GM13976 (cell line): ENCODE measurements around the gene PKNOX2.

ENCODE experiments used
- DNase-seq: peaks from one replicate; pipeline ENCODE4 v3.0.0; 2012; ENCODE audit warnings: low spot score
- CTCF ChIP-seq: IDR thresholded peaks from 2 replicates; pipeline ENCODE4 v1.5.1; 2012; ENCODE audit warnings: borderline replicate concordance, mild to moderate bottlenecking; ENCODE audit not compliant: insufficient read depth; ENCODE audit errors: extremely low read depth, missing control alignments, control extremely low read depth
- in situ Hi-C: fragments of 300-500 bp; cut with MboI; formaldehyde crosslinking; loops from one replicate; pipeline ENCODE4 v1.12.0; 2022; ENCODE audit warnings: low sequenced_read_pairs, mixed read lengths, inconsistent platforms; ENCODE audit not compliant: unreplicated experiment

The PKNOX2 gene

GRCh38 chr11:125165843-125166763 is 1.6 kb downstream of the PKNOX2 start:
- no peak for TF ChIP-seq CTCF
- DNase-seq: no peak
- in situ Hi-C loops: no loop called here

GRCh38 chr11:125166764-125167291 is 2.3 kb downstream of the PKNOX2 start:
- no peak for TF ChIP-seq CTCF
- in situ Hi-C loops: no loop called here
- DNase-seq: no peak

GRCh38 chr11:125167292-125167953 is 2.9 kb downstream of the PKNOX2 start:
- no peak for DNase-seq
- TF ChIP-seq CTCF: no peak
- in situ Hi-C loops: no loop called here

DNA sequence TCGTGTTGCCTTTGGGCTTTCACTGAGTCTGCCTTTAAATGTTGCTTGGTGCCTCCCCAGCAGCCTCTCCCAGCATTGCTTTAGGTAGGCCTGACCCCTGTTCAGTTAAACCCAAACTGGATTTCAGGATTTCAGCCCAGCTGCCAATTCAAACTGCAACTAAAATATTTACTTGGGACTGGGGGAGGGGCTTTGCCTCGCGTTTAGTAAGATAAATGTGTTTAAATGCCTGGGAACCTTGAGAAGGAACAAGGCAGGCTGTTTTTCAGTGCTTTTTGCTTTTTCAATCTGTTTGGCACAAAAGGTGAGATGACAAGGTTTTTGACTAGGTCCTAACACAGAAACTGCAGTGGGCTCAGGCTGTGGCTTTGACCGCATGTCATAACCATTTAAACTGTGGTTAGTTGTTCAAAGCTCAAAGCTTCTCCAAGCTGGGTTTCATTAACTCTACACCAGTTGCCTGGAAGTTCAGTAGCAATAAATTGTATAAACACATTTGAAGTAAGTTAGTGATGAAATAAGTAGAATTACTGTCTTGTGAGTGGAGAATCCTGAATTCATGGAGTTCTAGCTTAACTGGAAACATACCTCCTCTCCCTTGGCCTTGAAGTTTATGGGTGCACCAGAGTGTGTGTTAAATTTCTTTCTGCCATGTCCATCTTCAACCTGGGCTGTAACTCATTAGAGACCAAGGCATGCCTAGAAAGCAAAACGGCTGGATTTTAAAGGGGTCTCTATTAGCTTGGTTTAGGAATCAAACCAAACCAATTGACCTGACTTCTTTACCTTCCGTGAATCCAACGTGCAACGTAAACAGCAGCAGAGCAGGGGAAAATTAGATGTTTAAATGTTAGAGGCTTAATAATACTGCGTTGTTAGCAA is 3.6 kb downstream of the PKNOX2 start:
- DNase-seq: no peak
- no peak for TF ChIP-seq CTCF
- in situ Hi-C loops: no loop called here

- no peak for DNase-seq
- in situ Hi-C loops: no loop called here
- TF ChIP-seq CTCF: no peak
These were observed 4.4 kb downstream of the PKNOX2 start for GRCh38 chr11:125168918-125169456.
